HG03045 (cell line): ENCODE measurements around the gene CCDC154.
"Not testable (repeated sequence)": the region's sequence is repeated elsewhere in the genome, so short reads cannot be mapped to it uniquely, and the experiment has no call there.

Experiments used
- ATAC-seq: cut with Tn5 transposase; IDR thresholded peaks from one replicate; pipeline ENCODE4 v1.9.1; 2021; ENCODE audit warnings: mild to moderate bottlenecking, moderate library complexity; ENCODE audit not compliant: unreplicated experiment

The CCDC154 gene

DNA sequence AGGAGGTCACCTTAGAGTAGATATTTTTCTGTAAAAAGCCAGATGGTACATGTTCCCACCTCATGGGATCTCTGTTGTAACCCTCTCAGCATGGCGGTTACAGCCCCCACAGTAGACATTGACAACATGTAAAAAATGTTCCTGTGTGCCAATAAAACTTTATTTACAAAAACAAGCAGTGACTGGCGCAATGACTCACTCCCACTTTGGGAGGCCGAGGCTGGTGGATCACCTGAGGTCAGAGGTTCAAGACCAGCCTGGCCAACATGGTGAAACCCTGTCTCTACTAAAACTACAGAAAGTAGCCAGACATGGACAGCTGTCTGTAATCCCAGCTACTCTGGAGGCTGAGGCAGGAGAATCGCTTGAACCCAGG lies 4.7 kb downstream of the CCDC154 start:
- ATAC-seq, result not testable (repeated sequence)

GRCh38 chr16:1439058-1439698 lies 5.2 kb downstream of the CCDC154 start:
- no peak for ATAC-seq

GRCh38 chr16:1438229-1439057 lies 5.9 kb downstream of the CCDC154 start:
- no peak for ATAC-seq

DNA sequence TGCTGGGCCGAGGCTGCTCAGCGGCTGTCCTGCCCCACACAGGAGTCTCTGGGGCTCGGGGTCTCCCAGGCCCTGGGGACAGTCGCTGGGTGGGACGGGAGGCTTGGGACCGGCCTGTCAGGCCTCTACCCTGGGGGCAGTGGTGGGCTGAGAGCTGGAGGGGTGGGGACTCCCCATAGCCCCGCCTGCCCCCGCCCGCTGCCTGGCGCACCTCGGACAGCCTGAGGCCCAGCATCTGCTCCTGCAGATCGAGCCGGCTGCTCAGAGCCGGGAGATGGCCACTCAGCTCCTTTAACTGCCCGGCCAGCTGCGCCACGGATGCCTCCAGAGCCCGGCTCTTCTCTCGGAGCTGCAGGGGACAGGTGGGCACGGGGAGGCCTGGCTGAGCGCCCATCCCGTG lies 6.8 kb downstream of the CCDC154 start:
- no peak for ATAC-seq

DNA sequence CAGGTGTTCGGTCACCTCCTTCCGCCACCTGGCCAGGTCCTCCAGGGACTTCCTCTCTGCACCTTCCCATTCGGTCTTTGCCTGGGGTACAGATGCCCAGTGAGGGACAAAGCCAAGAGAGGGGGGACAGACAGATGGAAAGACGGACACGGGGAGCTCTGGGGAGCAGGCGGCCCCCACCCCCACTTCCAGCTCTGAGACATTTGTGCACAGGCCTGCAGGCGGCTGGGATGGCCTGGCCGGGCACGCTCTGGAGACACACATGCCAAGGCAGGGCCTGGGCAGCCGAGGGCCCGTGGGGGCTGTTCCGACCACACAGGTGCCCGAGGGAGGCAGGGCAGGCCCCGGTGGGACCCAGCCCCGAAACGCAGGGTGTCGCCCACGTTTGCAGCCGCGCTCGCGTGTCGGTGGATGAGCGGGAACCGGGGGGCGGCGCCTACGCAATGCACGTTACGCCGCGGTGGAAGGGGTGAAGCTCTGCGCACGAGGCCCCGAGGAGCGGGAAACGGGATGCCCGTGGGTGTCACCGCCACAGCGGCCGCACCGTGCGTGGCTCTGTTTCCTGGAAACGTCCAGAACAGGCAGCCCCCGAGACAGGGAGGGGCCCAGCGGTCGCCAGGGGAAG lies 7.5 kb downstream of the CCDC154 start:
- ATAC-seq, result no peak

DNA sequence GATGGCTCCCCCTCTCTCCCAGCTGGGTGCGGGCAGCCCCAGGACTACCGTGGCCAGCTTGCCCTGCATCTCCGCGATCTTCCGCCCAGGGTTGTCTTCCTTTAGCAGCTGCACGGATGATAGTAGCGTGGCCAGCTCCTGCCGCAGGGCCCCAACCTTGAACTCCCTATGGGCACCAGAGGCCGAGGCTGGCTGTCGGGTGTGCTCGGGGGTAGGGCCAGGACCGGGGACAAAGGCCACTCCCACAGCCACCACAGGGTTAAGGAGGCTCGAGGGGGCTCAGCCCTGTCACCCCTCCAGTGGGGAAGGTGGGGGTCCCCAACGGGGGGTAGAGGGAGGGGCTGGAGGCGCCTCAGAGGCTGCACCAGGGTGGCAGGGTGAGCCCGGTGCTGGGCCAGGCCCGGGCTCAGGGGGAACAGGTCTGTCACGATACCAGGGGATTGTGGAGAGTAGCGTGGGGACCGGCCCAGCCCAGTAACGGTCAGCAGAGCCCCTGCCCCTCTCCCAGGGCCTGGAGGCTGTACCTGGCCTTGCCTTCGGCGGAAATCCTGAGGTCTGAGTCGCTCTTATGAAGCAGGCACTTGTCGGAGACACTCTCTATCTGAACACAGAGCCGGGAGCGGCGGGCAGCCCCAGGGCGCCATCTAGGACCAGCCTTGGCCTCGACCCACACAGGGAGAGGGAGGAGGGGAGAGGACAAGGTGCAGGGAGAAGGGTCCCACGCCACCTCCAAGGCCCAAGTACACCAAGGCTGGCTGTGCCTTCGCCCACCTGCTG lies 8.2 kb downstream of the CCDC154 start:
- ATAC-seq, result no peak

GRCh38 chr16:1434644-1435592 lies 9.4 kb downstream of the CCDC154 start:
- no peak for ATAC-seq

- no peak for ATAC-seq
Measured at GRCh38 chr16:1433756-1434155, 10.6 kb downstream of the CCDC154 start.

- ATAC-seq, result no peak
Measured at GRCh38 chr16:1433263-1433560, 11.1 kb downstream of the CCDC154 start.

- ATAC-seq, result no peak
Measured at GRCh38 chr16:1432388-1433262, 11.7 kb downstream of the CCDC154 start.

DNA sequence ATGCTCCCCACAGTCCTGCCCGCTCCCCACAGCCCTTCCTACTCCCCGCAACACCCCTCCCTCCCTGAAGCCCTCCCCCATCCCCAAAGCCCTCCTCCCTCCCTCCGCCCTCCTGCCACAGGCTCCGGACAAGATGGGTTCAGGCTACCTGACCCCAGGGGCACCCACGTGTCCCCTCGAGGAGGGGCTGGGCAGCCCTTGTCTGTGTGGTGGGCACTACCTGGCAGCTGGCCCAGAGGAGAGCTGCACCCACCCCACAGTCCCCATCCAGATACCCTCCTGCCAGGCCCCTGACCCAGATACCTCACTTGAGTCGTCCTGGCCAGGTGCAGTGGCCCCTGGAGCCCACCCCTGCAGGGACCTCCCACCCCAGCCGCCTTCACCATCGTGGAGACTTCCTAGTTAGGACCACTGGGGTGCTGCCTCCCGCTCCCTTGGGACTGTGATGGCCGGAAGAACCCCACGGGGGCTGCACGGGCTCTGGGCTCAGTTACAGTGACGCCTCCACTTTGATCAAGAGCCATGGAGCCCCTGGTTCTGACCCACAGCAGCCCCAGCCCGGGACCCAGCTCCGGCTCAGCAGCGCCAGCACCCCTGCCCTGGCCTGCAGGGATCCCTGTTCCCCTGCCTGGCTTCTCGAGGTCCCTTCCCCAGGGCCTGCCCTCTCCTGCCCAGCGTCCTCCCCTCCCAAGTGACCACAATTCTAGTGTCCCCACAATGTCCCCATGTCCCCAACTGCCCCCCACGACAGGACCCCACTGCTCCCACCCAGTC lies 12.7 kb downstream of the CCDC154 start:
- ATAC-seq, result no peak

DNA sequence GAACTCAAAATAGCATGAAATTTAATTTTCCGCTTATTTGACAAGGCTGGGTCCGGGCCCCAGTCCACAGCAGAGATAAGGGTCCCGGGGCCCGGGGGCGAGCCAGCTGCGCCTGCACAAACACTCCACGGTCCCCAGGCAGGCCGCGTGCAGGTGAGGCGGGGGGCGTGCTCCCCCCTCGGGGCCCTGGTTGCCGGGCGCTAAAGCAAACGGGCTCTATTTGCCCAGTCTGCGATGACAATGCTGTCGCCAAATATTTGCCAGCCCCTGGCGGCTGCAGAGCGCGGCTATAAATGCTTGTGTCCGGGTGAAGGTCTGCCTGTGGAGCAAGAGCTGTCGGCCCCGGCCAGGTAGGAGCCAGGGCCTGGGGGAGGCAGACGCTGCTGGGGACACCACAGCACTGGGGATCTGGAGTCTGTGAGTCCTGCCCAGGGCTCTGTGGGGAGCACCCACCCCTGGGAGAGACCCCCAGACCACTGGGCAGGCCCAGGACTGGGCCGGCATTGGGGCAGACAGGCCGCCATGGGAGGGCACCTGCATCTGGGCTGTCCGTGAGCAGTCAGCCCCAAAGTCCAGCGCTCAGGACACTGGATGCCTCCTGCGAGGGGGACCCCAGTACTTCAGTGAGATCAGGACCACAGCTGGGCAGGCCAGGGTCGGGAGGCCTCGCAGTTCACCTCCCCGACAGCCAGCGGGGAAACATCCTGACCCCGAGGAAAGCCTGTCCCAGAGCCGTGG lies 13.4 kb downstream of the CCDC154 start, which contains the start of gene PERCC1:
PERCC1 (plus strand) TSS at position 320 of the 738 bp plus-strand sequence. CDS start 1,516 bp downstream, outside the sequence.
- no peak for ATAC-seq

DNA sequence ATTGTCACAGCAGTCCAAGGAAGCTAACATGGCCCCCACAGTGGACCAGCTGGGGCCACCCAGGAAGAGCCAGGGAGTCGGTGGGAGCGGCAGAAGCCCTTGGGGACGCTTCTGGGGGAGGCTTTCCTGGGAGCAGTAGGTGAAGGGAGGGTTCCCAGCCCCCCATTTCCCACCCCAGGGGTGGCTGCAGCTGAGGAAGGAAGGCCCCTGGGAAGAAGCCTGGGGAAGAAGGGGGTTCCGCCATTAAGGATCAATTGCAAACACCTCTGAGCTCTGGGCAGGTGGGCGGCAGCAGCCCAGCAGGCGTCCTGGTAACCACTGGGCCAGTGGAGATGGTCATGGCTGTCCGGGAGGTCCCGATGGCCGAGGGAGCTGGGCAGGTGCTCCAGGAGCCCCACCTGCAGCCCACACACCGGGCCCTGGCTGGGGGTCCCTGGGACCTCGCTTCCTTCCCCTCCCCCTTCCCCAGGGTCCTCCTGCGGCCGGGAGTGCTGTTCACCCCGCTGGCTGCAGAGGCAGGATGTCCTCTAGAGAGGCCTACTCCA lies 14.1 kb downstream of the CCDC154 start:
- ATAC-seq, result no peak

- ATAC-seq, result no peak
Measured at GRCh38 chr16:1429631-1430030, 14.7 kb downstream of the CCDC154 start.

GRCh38 chr16:1429012-1429411 lies 15.3 kb downstream of the CCDC154 start:
- ATAC-seq, result no peak

- no peak for ATAC-seq
Measured at GRCh38 chr16:1428511-1428910, 15.8 kb downstream of the CCDC154 start.
